Liver (tissue), 3 donors: ENCODE measurements around the gene FN1.

ENCODE experiments used
- ATF3 ChIP-seq: IDR thresholded peaks from 2 replicates; pipeline ENCODE4 v1.6.1; 2016; ENCODE audit warnings: antibody characterized with exemption
- EGR1 ChIP-seq, 2 donors: IDR thresholded peaks; 2 replicates each; pipeline ENCODE4 v1.6.1; 2016 to 2018; ENCODE audit warnings: antibody characterized with exemption in 2 of 2, low read depth in 2 of 2
- GABPA ChIP-seq, 2 donors: IDR thresholded peaks in 1 of 2; conservative IDR thresholded peaks in 1 of 2; 2 replicates each; pipeline ENCODE4 v1.6.1; 2016; ENCODE audit warnings: antibody characterized with exemption in 2 of 2, mild to moderate bottlenecking in 1 of 2, moderate library complexity in 1 of 2
- HNF4G ChIP-seq: IDR thresholded peaks from 2 replicates; pipeline ENCODE4 v1.6.1; 2016; ENCODE audit warnings: antibody characterized with exemption
- NR2F2 ChIP-seq: IDR thresholded peaks from 2 replicates; pipeline ENCODE4 v1.6.1; 2016; ENCODE audit warnings: antibody characterized with exemption
- RAD21 ChIP-seq, 2 donors: IDR thresholded peaks; 2 replicates each; pipeline ENCODE4 v1.6.1; 2016; ENCODE audit warnings: antibody characterized with exemption in 2 of 2, mild to moderate bottlenecking in 2 of 2
- REST ChIP-seq: IDR thresholded peaks from 2 replicates; pipeline ENCODE4 v1.6.1; 2016; ENCODE audit warnings: antibody characterized with exemption, mild to moderate bottlenecking
- SP1 ChIP-seq: IDR thresholded peaks from 2 replicates; pipeline ENCODE4 v1.6.1; 2018; ENCODE audit warnings: antibody characterized with exemption, mild to moderate bottlenecking
- TAF1 ChIP-seq: conservative IDR thresholded peaks from 2 replicates; pipeline ENCODE4 v1.6.1; 2016; ENCODE audit warnings: antibody characterized with exemption, mild to moderate bottlenecking
- YY1 ChIP-seq: IDR thresholded peaks from 2 replicates; pipeline ENCODE4 v1.6.1; 2016; ENCODE audit warnings: antibody characterized with exemption, mild to moderate bottlenecking
- ZBTB33 ChIP-seq: IDR thresholded peaks from 2 replicates; pipeline ENCODE4 v1.6.1; 2016; ENCODE audit warnings: antibody characterized with exemption
- TF ChIP-seq, protein P1 (sequence below): fragments of 150-350 bp; IDR thresholded peaks from 2 replicates; pipeline ENCODE4 v1.5.1; 2017; ENCODE audit warnings: improper control_type of control experiment, low read depth, low read length; ENCODE audit not compliant: missing input control
- TF ChIP-seq, protein P2 (sequence below): IDR thresholded peaks from 2 replicates; pipeline ENCODE4 v1.6.1; 2016; ENCODE audit warnings: antibody characterized with exemption
- donor health status: healthy.
- donor health status: healthy.

GRCh38 chr2:215361876-215362561, 73.8 kb downstream of the FN1 start:
- TF ChIP-seq NR2F2 (no peak), SP1 (no peak), TAF1 (no peak), YY1 (no peak), RAD21 (IDR thresholded peaks at IDR 0.05) (no peak), EGR1 (IDR thresholded peaks at IDR 0.05; ENCODE audit: low read depth in 2 of 2) (no peak), REST (no peak), ATF3 (no peak), ZBTB33 (no peak), GABPA (IDR thresholded peaks at IDR 0.05 in 1 of 2, conservative IDR thresholded peaks at IDR 0.05 in 1 of 2) (no peak), HNF4G (no peak)
- TF ChIP-seq, protein P1, sequence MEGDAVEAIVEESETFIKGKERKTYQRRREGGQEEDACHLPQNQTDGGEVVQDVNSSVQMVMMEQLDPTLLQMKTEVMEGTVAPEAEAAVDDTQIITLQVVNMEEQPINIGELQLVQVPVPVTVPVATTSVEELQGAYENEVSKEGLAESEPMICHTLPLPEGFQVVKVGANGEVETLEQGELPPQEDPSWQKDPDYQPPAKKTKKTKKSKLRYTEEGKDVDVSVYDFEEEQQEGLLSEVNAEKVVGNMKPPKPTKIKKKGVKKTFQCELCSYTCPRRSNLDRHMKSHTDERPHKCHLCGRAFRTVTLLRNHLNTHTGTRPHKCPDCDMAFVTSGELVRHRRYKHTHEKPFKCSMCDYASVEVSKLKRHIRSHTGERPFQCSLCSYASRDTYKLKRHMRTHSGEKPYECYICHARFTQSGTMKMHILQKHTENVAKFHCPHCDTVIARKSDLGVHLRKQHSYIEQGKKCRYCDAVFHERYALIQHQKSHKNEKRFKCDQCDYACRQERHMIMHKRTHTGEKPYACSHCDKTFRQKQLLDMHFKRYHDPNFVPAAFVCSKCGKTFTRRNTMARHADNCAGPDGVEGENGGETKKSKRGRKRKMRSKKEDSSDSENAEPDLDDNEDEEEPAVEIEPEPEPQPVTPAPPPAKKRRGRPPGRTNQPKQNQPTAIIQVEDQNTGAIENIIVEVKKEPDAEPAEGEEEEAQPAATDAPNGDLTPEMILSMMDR = no peak
- TF ChIP-seq, protein P2, sequence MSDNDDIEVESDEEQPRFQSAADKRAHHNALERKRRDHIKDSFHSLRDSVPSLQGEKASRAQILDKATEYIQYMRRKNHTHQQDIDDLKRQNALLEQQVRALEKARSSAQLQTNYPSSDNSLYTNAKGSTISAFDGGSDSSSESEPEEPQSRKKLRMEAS = no peak
